DMS53 treated with DMSO at 0.1 percent for 48 hours (cell line): ENCODE data around the gene SCGB3A1.

Experiments
- DNase-seq: peaks from one replicate; lab custom pipeline; 2025; ENCODE audit not compliant: unreplicated experiment; lab: John Stamatoyannopoulos, UW

The SCGB3A1 gene

GRCh38 chr5:180590543-180591310 lies 572 bp downstream of the SCGB3A1 start:
- DNase-seq = no peak

GRCh38 chr5:180589771-180590542 lies 1.3 kb downstream of the SCGB3A1 start:
- DNase-seq = no peak

- DNase-seq = no peak
Observed at GRCh38 chr5:180586870-180587269, 4.4 kb downstream of the SCGB3A1 start.

GRCh38 chr5:180586204-180586603 lies 5.1 kb downstream of the SCGB3A1 start:
- DNase-seq = no peak

- no peak for DNase-seq
Observed at GRCh38 chr5:180583738-180584137, 7.6 kb downstream of the SCGB3A1 start.

GRCh38 chr5:180580681-180581080 lies 10.6 kb downstream of the SCGB3A1 start:
- no peak for DNase-seq

- DNase-seq = no peak
Observed at GRCh38 chr5:180575571-180575970, 15.7 kb downstream of the SCGB3A1 start.

GRCh38 chr5:180568914-180569313 lies 22.4 kb downstream of the SCGB3A1 start:
- DNase-seq = no peak

GRCh38 chr5:180563994-180564393 lies 27.3 kb downstream of the SCGB3A1 start:
- DNase-seq = no peak

- DNase-seq = no peak
Observed at GRCh38 chr5:180558232-180558631, 33.1 kb downstream of the SCGB3A1 start.

GRCh38 chr5:180557217-180557809 lies 34.0 kb downstream of the SCGB3A1 start:
- DNase-seq = no peak

GRCh38 chr5:180555168-180555921 lies 36.0 kb downstream of the SCGB3A1 start:
- DNase-seq = no peak

- no peak for DNase-seq
Observed at GRCh38 chr5:180553530-180553929, 37.8 kb downstream of the SCGB3A1 start.

- DNase-seq = no peak
Observed at GRCh38 chr5:180548563-180548962, 42.7 kb downstream of the SCGB3A1 start.

- DNase-seq = no peak
Observed at GRCh38 chr5:180545248-180545647, 46.1 kb downstream of the SCGB3A1 start.

- no peak for DNase-seq
Observed at GRCh38 chr5:180541710-180542109, 49.6 kb downstream of the SCGB3A1 start.
